ENCODE results near the gene ROR2. TPM values are rescaled to one million over a fixed set of nuclear protein-coding genes. Genes with fewer than 3 reads are reported as not detected.

Gene ROR2
- total and polyA plus RNA-seq, 4 donors, result 2.7 to 32.3 (median 9.2) TPM

DNA sequence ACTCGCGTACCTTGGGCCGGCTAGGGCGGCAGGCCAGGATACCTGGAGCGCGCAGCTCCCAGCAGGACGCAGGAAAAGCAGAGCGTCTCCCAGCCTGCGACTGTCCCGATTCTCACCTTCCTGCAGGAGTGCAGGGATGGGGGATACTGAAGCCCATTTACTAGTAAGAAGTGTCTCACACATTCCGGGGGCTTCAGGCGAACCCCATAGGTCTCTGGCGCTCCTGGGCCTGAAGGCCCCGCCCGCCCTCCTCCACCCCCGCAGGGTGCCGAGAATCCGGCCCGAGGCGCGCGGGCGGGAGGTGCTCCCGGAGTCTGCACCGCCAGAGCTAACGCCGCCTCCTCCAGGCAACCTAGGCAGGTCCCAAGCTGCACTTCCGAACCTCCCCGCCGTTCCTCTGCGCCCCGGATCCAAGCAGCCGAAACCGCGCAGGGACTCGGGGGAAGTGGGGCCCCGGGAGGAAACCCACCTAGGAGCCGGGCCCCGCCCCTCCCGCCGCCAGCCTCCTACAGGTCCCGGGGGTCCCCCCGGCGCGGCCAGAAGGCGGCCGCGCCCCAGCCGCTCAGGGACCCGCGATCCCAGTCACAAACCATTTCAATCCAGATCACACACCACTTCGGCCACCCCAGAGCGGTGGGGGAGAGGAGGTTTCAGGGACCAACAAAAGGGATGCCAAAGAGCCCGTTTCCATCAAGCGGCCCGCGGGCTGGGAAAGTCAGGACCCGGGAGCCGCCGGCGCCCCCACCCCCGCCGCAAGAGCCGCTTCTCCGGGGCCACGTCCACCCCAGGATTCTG, 1.2 kb downstream of the ROR2 start:
- H3K4me1 ChIP-seq (ENCODE audit: control insufficient read depth in 5 of 5, insufficient read depth in 5 of 5, low read length in 5 of 5), result peaks cover 0 to 47% (median 15%) of the 10 kb centered on the region in 5 donors
- ATAC-seq (ENCODE audit: insufficient read depth, low FRiP score) (peak; percentile 62), DNase-seq (peak; percentile 82 to 84 (median 84))
- peak overlapping the region; percentile 3 to 54 for H3K9ac ChIP-seq (ENCODE audit: insufficient read depth in 1 of 2, low read length in 2 of 2)
- peaks cover 0 to 21% (median 0%) of the 10 kb centered on the region in 3 donors for H3K27me3 ChIP-seq (ENCODE audit: control insufficient read depth in 3 of 3, insufficient read depth in 3 of 3, low read length in 2 of 3)
- H3K9me3 ChIP-seq (ENCODE audit: control insufficient read depth in 4 of 4, insufficient read depth in 3 of 4, low read length in 3 of 4), result peaks cover 0 to 7% (median 1%) of the 10 kb centered on the region in 4 donors
- H3K4me3 ChIP-seq, result peak overlapping the region; percentile 40
- 3 to 4% methylated on average over 61 to 66 of the region's 66 CpGs for WGBS, 2 donors
- peaks cover 0 to 3% (median 0%) of the 10 kb centered on the region in 4 donors for H3K36me3 ChIP-seq (ENCODE audit: control insufficient read depth in 4 of 4, insufficient read depth in 4 of 4, low read length in 4 of 4)
- peak overlapping the region in 1 of 2 donors; percentile 57 for H3K27ac ChIP-seq (ENCODE audit: low read depth in 1 of 2, low read length in 1 of 2)
- TF ChIP-seq, protein P1, sequence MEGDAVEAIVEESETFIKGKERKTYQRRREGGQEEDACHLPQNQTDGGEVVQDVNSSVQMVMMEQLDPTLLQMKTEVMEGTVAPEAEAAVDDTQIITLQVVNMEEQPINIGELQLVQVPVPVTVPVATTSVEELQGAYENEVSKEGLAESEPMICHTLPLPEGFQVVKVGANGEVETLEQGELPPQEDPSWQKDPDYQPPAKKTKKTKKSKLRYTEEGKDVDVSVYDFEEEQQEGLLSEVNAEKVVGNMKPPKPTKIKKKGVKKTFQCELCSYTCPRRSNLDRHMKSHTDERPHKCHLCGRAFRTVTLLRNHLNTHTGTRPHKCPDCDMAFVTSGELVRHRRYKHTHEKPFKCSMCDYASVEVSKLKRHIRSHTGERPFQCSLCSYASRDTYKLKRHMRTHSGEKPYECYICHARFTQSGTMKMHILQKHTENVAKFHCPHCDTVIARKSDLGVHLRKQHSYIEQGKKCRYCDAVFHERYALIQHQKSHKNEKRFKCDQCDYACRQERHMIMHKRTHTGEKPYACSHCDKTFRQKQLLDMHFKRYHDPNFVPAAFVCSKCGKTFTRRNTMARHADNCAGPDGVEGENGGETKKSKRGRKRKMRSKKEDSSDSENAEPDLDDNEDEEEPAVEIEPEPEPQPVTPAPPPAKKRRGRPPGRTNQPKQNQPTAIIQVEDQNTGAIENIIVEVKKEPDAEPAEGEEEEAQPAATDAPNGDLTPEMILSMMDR (IDR thresholded peaks at IDR 0.05; ENCODE audit: control extremely low read depth, extremely low read depth), result no peak

DNA sequence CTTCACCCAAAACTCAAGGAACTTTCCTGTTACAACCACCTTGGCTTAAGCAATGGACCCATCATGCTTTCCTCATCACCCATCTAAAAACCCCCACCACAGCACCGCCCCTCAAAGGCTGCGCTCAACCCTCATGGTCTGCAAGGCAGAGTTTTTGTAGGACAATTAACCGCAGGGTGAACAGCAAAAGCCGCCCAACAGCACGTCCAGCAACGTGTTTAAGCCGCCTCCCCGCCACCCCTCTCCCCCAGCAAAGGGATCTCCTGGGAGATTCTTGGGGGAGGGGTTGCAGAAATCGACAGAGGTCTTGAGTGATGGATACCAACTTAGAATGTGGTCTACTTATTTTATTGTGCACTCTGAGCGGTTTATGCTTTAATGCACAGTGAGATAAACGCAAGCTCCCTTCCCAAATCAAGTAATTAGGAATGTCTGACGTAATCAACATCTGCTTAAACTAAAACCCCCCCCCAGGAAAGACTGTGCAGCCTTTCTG, 1.9 kb downstream of the ROR2 start:
- Histone ChIP-seq H3K4me1 (ENCODE audit: control insufficient read depth in 5 of 5, insufficient read depth in 5 of 5, low read length in 5 of 5) (peaks cover 0 to 53% (median 15%) of the 10 kb centered on the region in 5 donors), H3K27ac (ENCODE audit: low read depth in 1 of 2, low read length in 1 of 2) (peak overlapping the region in 1 of 2 donors; percentile 57), H3K27me3 (ENCODE audit: control insufficient read depth in 3 of 3, insufficient read depth in 3 of 3, low read length in 2 of 3) (peaks cover 0 to 21% (median 0%) of the 10 kb centered on the region in 3 donors), H3K9ac (ENCODE audit: insufficient read depth in 1 of 2, low read length in 2 of 2) (peak overlapping the region in 1 of 2 donors; percentile 54), H3K4me3 (peak overlapping the region; percentile 22), H3K36me3 (ENCODE audit: control insufficient read depth in 4 of 4, insufficient read depth in 4 of 4, low read length in 4 of 4) (peaks cover 0 to 3% (median 0%) of the 10 kb centered on the region in 4 donors), H3K9me3 (ENCODE audit: control insufficient read depth in 4 of 4, insufficient read depth in 3 of 4, low read length in 3 of 4) (peaks cover 0 to 7% (median 1%) of the 10 kb centered on the region in 4 donors)
- ATAC-seq (ENCODE audit: insufficient read depth, low FRiP score) (no peak), DNase-seq (peak; percentile 60 to 72 (median 67))
- TF ChIP-seq, protein P1 (IDR thresholded peaks at IDR 0.05; ENCODE audit: control extremely low read depth, extremely low read depth), result no peak
- WGBS, 2 donors, result 41 to 50% methylated on average over 12 of the region's 12 CpGs

DNA sequence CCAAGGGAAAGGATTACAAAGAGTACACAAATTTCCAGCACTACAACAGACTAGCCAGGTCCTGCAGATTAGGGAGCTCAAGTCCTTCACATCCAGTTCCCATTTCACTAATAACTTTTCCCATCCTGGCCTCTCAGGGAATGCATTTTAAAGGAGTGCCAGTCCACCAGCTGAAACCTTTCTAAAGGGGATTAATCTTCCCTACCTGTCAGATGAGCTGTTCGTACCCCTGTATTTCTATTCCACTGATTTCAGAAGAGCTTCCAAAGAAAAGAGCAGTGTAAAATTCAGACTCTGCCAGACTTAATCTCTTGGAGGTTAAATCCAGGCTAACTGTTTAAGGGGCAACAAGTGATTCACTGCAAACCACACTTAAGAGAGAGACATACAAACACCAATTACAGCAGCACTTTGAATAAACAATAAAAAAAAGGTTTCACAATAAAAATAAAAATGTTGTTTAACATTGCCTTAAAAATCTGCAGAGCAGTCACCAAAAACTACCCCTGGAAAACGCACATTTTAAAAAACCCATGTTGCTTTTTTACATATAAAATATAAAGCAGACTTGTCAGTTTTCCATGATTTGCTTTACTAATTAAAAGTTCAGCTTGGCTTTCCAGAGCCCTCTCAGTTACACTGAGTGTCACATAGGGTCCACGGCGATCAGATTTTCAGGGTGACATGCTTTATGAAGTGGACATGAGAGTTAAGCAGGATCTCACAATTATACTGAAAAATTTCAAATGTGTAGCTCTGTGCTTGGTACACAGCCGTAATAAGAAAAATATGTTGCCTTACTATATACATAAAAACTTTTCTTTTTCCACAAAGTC, 3.2 kb downstream of the ROR2 start:
- DNase-seq (peak in 1 of 3 donors; percentile 42), ATAC-seq (ENCODE audit: insufficient read depth, low FRiP score) (no peak)
- peak overlapping the region in 1 of 2 donors; percentile 54 for H3K9ac ChIP-seq (ENCODE audit: insufficient read depth in 1 of 2, low read length in 2 of 2)
- TF ChIP-seq, protein P1 (IDR thresholded peaks at IDR 0.05; ENCODE audit: control extremely low read depth, extremely low read depth), result no peak
- H3K27ac ChIP-seq (ENCODE audit: low read depth in 1 of 2, low read length in 1 of 2), result no peak overlapping the region
- no peak overlapping the region for H3K4me3 ChIP-seq
- H3K27me3 ChIP-seq (ENCODE audit: control insufficient read depth in 3 of 3, insufficient read depth in 3 of 3, low read length in 2 of 3), result peaks cover 0 to 21% (median 0%) of the 10 kb centered on the region in 3 donors
- 81 to 94% methylated on average over 5 of the region's 5 CpGs for WGBS, 2 donors
- H3K36me3 ChIP-seq (ENCODE audit: control insufficient read depth in 4 of 4, insufficient read depth in 4 of 4, low read length in 4 of 4), result peaks cover 0 to 3% (median 0%) of the 10 kb centered on the region in 4 donors
- H3K4me1 ChIP-seq (ENCODE audit: control insufficient read depth in 5 of 5, insufficient read depth in 5 of 5, low read length in 5 of 5), result peaks cover 0 to 63% (median 15%) of the 10 kb centered on the region in 5 donors
- H3K9me3 ChIP-seq (ENCODE audit: control insufficient read depth in 4 of 4, insufficient read depth in 3 of 4, low read length in 3 of 4), result no peaks in the 10 kb centered on the region

All from lung (tissue), 12 donors.